ENCODE measurements around the gene PFKFB4.

- TF ChIP-seq GATA1 (IDR thresholded peaks at IDR 0.05; ENCODE audit: low read depth, low read length) (no peak), POLR2A (IDR thresholded peaks at IDR 0.05; ENCODE audit: low read length) (no peak)
Measured at GRCh38 chr3:48492461-48493202, 64.0 kb downstream of the PFKFB4 start.
